Measurements from ENCODE around the gene GALR2. TPM values are rescaled to one million over a fixed set of nuclear protein-coding genes. Genes with fewer than 3 reads are reported as not detected.
"Not testable (repeated sequence)": the region's sequence is repeated elsewhere in the genome, so short reads cannot be mapped to it uniquely, and the experiment has no call there.

Gene GALR2
- not detected for total RNA-seq

- no peak for DNase-seq (ENCODE audit: low spot score)
Measured at GRCh38 chr17:76074390-76075363, at the start of gene GALR2. TSS of gene GALR2 (plus strand) at chr17:76074781. CDS start at chr17:76074884, 103 bp downstream.

GRCh38 chr17:76025294-76025693, 49.3 kb upstream of the GALR2 start:
- no peak for DNase-seq (ENCODE audit: low spot score)

GRCh38 chr17:76026714-76027158, 47.8 kb upstream of the GALR2 start:
- no peak for DNase-seq (ENCODE audit: low spot score)

- DNase-seq (ENCODE audit: low spot score): peak; percentile 92
Measured at GRCh38 chr17:76027159-76027839, 47.3 kb upstream of the GALR2 start, which contains the start of gene EVPL. TSS of gene EVPL (minus strand) at chr17:76027306. CDS start at chr17:76027198, 108 bp downstream.

- DNase-seq (ENCODE audit: low spot score): no peak
Measured at GRCh38 chr17:76032073-76032779, 42.4 kb upstream of the GALR2 start.

- no peak for DNase-seq (ENCODE audit: low spot score)
Measured at GRCh38 chr17:76032780-76033108, 41.8 kb upstream of the GALR2 start.

- DNase-seq (ENCODE audit: low spot score): no peak
Measured at GRCh38 chr17:76033139-76033538, 41.4 kb upstream of the GALR2 start.

- no peak for DNase-seq (ENCODE audit: low spot score)
Measured at GRCh38 chr17:76034428-76035350, 39.9 kb upstream of the GALR2 start.

- DNase-seq (ENCODE audit: low spot score): no peak
Measured at GRCh38 chr17:76036497-76037261, 37.9 kb upstream of the GALR2 start.

- no peak for DNase-seq (ENCODE audit: low spot score)
Measured at GRCh38 chr17:76038050-76038449, 36.5 kb upstream of the GALR2 start.

- DNase-seq (ENCODE audit: low spot score): no peak
Measured at GRCh38 chr17:76039121-76039520, 35.5 kb upstream of the GALR2 start.

- no peak for DNase-seq (ENCODE audit: low spot score)
Measured at GRCh38 chr17:76040376-76040775, 34.2 kb upstream of the GALR2 start.

- not testable (repeated sequence) for DNase-seq (ENCODE audit: low spot score)
Measured at GRCh38 chr17:76042868-76043267, 31.7 kb upstream of the GALR2 start.

- DNase-seq (ENCODE audit: low spot score): not testable (repeated sequence)
Measured at GRCh38 chr17:76044475-76045007, 30.0 kb upstream of the GALR2 start.

GRCh38 chr17:76046064-76046463, 28.5 kb upstream of the GALR2 start:
- peak; percentile 83 for DNase-seq (ENCODE audit: low spot score)

- DNase-seq (ENCODE audit: low spot score): no peak
Measured at GRCh38 chr17:76048025-76048605, 26.5 kb upstream of the GALR2 start.

GRCh38 chr17:76048711-76049110, 25.9 kb upstream of the GALR2 start:
- no peak for DNase-seq (ENCODE audit: low spot score)

- no peak for DNase-seq (ENCODE audit: low spot score)
Measured at GRCh38 chr17:76049239-76049638, 25.3 kb upstream of the GALR2 start.

GRCh38 chr17:76049836-76050537, 24.6 kb upstream of the GALR2 start:
- no peak for DNase-seq (ENCODE audit: low spot score)

All from ureter (tissue), 1 donor.